H1 (cell line): ENCODE results near the gene CASTOR1. TPM values are rescaled to one million over a fixed set of nuclear protein-coding genes. Genes with fewer than 3 reads are reported as not detected.

Source experiments
- ATF2 ChIP-seq: IDR thresholded peaks from 2 replicates; pipeline ENCODE4 v1.6.1; 2012; ENCODE audit warnings: low read length, inconsistent platforms
- polyA plus RNA-seq, 7 experiments: library from polyadenylated mRNA; depleted of rRNA in 3 of 7; stranded (reverse) in 5 of 7; unstranded in 2 of 7; fragments of >200 nt in 5 of 7; fragments of 200-250 nt in 2 of 7; gene quantifications; 1 replicate in 5 of 7; 2 replicates in 1 of 7; 4 replicates in 1 of 7; pipeline versions ENCODE4 v1.2.1 to v1.2.3, GENCODE V29; 2011 to 2013; ENCODE audit warnings: missing spikeins in 2 of 7, mixed read lengths in 2 of 7
- total RNA-seq: library from RNA; stranded (reverse); fragmentation: NEBNext Ultra II Directional; extraction: Animal tissue kit (Norgen Biotek cat#: 25700); gene quantifications from 2 replicates; pipeline ENCODE4 v1.2.1, GENCODE V29; 2021

The CASTOR1 gene
- total and polyA plus RNA-seq, 2 of the 8 experiments (the other 6 are each of a cell fraction or from before 2014, with no cell fraction given), result 10.3 to 36.0 TPM

GRCh38 chr22:30306627-30307011 is 17.3 kb upstream of the CASTOR1 start (continued):
- no peak for TF ChIP-seq ATF2
- TF ChIP-seq, all 59 proteins: peak for 0
